Suprapubic skin (tissue), 4 donors: ENCODE data around the gene TIGD4. TPM values are rescaled to one million over a fixed set of nuclear protein-coding genes. Genes with fewer than 3 reads are reported as not detected.

Source experiments
- DNase-seq, 2 donors: peaks; one replicate each; pipeline ENCODE4 v3.0.0-alpha.2; 2019; ENCODE audit warnings: low spot score in 2 of 2
- H3K27ac ChIP-seq: fragments of 200-600 bp; sonication (generic); one replicate; pipeline ENCODE4 v1.5.1; 2019
- H3K27me3 ChIP-seq: fragments of 200-600 bp; sonication (generic); one replicate; pipeline ENCODE4 v1.5.1; 2019
- H3K36me3 ChIP-seq: fragments of 200-600 bp; sonication (generic); one replicate; pipeline ENCODE4 v1.5.1; 2019
- H3K4me1 ChIP-seq: fragments of 200-600 bp; sonication (generic); one replicate; pipeline ENCODE4 v1.5.1; 2019
- H3K4me3 ChIP-seq: fragments of 200-600 bp; sonication (generic); one replicate; pipeline ENCODE4 v1.5.1; 2019; ENCODE audit warnings: mild to moderate bottlenecking
- H3K9me3 ChIP-seq: fragments of 200-600 bp; sonication (generic); one replicate; pipeline ENCODE4 v1.5.1; 2019
- CTCF ChIP-seq, 2 donors: fragments of 200-600 bp in 1 of 2; fragments of 450-650 bp in 1 of 2; sonication (generic) in 1 of 2; IDR thresholded peaks; one replicate each; pipeline ENCODE4 v1.5.1; 2016 to 2019; ENCODE audit warnings: antibody characterized with exemption in 2 of 2, mild to moderate bottlenecking in 1 of 2, moderate library complexity in 1 of 2
- EP300 ChIP-seq: sonication (generic); formaldehyde crosslinking; IDR thresholded peaks from one replicate; pipeline ENCODE4 v1.6.1; 2017; ENCODE audit warnings: antibody characterized with exemption
- POLR2A ChIP-seq, 2 donors: fragments of 450-650 bp; IDR thresholded peaks; one replicate each; pipeline ENCODE4 v1.6.1; 2017; ENCODE audit warnings: antibody characterized with exemption in 2 of 2, mild to moderate bottlenecking in 2 of 2, moderate library complexity in 2 of 2
- POLR2AphosphoS5 ChIP-seq, 3 donors: sonication (generic); formaldehyde crosslinking; IDR thresholded peaks; one replicate each; pipeline ENCODE4 v1.6.1; 2017; ENCODE audit warnings: antibody characterized with exemption in 3 of 3
- WGBS: methylation state at CpG from one replicate; pipeline ENCODE4 v1.1.5; 2018; 5-methylcytosine and 5-hydroxymethylcytosine counted together
- total RNA-seq, 4 donors: library from RNA; depleted of rRNA; stranded (reverse); fragments of >200 nt; gene quantifications; one replicate each; pipeline ENCODE4 v1.1.0, GENCODE V29; 2016

The TIGD4 gene
- total RNA-seq, 4 donors from 2014 or later, result 0.24 to 0.59 TPM; not detected in 2

GRCh38 chr4:152803541-152803940 is 24.0 kb upstream of the TIGD4 start:
- no peak for DNase-seq
- Histone ChIP-seq H3K36me3 (no peaks in the 10 kb centered on the region), H3K27me3 (no peaks in the 10 kb centered on the region), H3K4me1 (peaks cover 20% of the 10 kb centered on the region), H3K27ac (no peak overlapping the region), H3K9me3 (no peaks in the 10 kb centered on the region), H3K4me3 (no peak overlapping the region)
- 73% methylated on average over 1 of the region's 1 CpG for WGBS
- no peak for TF ChIP-seq EP300
- no peak for TF ChIP-seq POLR2AphosphoS5 (IDR thresholded peaks at IDR 0.05)
- TF ChIP-seq CTCF (IDR thresholded peaks at IDR 0.05), result no peak

DNA sequence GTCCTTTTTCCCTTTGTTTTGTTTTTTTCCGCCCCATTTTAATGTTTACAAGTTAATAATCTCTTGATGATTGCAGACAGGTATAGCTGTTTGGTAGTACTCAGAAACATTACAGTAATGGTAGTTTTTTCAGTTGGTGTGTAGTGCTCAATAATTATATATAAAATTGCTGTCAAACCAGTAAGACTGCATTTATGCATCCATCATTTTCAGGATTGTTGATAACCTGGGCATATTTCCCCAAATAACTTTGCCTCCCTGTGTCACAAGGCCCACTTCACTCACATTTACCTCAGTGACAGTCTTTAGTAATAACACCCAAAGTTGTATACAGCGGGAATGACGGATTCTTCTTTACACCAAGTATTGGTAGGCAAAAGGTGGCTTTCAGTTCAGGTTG is 16.4 kb upstream of the TIGD4 start:
- no peak overlapping the region for H3K4me3 ChIP-seq
- H3K9me3 ChIP-seq, result no peaks in the 10 kb centered on the region
- no peaks in the 10 kb centered on the region for H3K4me1 ChIP-seq
- H3K27me3 ChIP-seq, result no peaks in the 10 kb centered on the region
- H3K36me3 ChIP-seq, result no peaks in the 10 kb centered on the region
- no peak for TF ChIP-seq POLR2A (IDR thresholded peaks at IDR 0.05)
- TF ChIP-seq CTCF (IDR thresholded peaks at IDR 0.05), result no peak
- TF ChIP-seq EP300, result no peak
- TF ChIP-seq POLR2AphosphoS5 (IDR thresholded peaks at IDR 0.05), result no peak
- DNase-seq, result no peak
- WGBS, result 96% methylated on average over 3 of the region's 3 CpGs
- H3K27ac ChIP-seq, result no peak overlapping the region

DNA sequence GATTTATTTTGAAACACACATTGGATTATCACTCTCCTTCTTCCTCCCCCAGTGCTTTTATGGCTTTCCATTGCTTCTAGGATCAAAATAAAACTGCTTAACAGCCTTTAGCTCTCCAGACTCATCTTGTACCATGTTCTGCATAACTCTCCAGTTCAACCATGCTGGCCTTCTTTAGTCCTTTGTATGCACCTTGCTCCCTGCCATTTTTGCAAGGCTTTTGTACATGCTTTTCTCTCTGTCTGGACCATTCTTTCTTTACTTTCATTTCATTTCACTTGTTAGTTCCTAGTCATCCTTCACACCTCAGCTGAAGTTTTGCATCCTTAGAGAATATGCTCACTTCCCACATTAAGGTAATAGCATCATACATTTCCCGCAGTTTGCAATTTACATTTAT is 7.1 kb upstream of the TIGD4 start:
- no peaks in the 10 kb centered on the region for H3K9me3 ChIP-seq
- peaks cover 46% of the 10 kb centered on the region for H3K4me1 ChIP-seq
- TF ChIP-seq POLR2AphosphoS5 (IDR thresholded peaks at IDR 0.05), result no peak
- TF ChIP-seq EP300, result no peak
- TF ChIP-seq POLR2A (IDR thresholded peaks at IDR 0.05), result no peak
- no peak for TF ChIP-seq CTCF (IDR thresholded peaks at IDR 0.05)
- DNase-seq, result no peak
- H3K27me3 ChIP-seq, result no peaks in the 10 kb centered on the region
- no peaks in the 10 kb centered on the region for H3K36me3 ChIP-seq
- H3K27ac ChIP-seq, result no peak overlapping the region
- WGBS, result 92% methylated on average over 1 of the region's 1 CpG
- H3K4me3 ChIP-seq, result no peak overlapping the region

GRCh38 chr4:152785639-152786615 is 6.4 kb upstream of the TIGD4 start:
- Histone ChIP-seq H3K9me3 (no peaks in the 10 kb centered on the region), H3K27ac (no peak overlapping the region), H3K27me3 (no peaks in the 10 kb centered on the region), H3K4me3 (peak overlapping the region; percentile 1), H3K4me1 (peaks cover 51% of the 10 kb centered on the region), H3K36me3 (no peaks in the 10 kb centered on the region)
- WGBS, result 46% methylated on average over 3 of the region's 3 CpGs
- TF ChIP-seq EP300 (no peak), POLR2A (IDR thresholded peaks at IDR 0.05) (no peak), POLR2AphosphoS5 (IDR thresholded peaks at IDR 0.05) (no peak), CTCF (IDR thresholded peaks at IDR 0.05) (no peak)
- no peak for DNase-seq

DNA sequence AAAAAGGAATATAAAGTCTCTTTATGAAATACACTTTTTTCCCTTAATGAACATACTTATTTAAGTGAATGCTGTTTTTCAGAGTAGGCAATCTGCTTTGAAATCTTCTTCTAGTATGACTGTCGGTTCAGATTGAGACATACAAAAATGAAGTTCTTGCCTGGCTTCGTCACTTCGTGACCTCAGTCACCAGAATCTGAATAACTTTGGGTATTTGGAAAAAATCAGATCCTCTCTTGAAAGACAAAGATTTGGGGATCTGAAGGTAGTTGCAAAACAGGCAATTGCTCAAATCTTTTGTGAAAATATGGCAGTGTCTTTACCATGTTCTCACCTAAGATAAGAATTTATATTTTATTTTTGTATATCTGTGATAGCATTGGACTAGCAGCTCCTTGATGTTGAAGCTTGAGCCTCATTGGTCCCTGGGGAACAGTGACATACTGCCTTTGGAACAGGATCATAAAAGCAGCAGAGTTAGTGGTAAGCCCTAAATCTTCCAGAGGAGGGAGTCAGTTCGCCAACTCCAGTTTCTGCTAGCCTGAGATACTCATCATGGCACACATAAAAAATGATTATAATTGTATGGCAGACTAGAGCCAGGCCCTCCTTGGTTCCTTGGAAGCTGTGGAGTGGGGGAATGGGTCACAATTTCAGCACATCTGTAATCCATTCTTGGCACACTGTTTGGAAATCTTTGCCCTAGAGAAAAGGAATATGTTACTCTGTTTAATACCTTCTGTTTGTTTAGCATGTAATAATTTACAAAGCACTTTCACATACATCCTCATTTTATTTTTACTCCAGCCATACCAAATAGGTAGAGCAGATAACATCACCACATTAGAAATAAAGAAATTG is 5.2 kb upstream of the TIGD4 start:
- Histone ChIP-seq H3K4me3 (no peak overlapping the region), H3K4me1 (peaks cover 57% of the 10 kb centered on the region), H3K36me3 (no peaks in the 10 kb centered on the region), H3K9me3 (no peaks in the 10 kb centered on the region), H3K27me3 (no peaks in the 10 kb centered on the region), H3K27ac (no peak overlapping the region)
- TF ChIP-seq POLR2AphosphoS5 (IDR thresholded peaks at IDR 0.05) (no peak), CTCF (IDR thresholded peaks at IDR 0.05) (peak in 1 of 2 donors; percentile 16)
- DNase-seq, result no peak
- 61% methylated on average over 4 of the region's 4 CpGs for WGBS
